ENCODE data around the gene ADAMTS5.

DNA sequence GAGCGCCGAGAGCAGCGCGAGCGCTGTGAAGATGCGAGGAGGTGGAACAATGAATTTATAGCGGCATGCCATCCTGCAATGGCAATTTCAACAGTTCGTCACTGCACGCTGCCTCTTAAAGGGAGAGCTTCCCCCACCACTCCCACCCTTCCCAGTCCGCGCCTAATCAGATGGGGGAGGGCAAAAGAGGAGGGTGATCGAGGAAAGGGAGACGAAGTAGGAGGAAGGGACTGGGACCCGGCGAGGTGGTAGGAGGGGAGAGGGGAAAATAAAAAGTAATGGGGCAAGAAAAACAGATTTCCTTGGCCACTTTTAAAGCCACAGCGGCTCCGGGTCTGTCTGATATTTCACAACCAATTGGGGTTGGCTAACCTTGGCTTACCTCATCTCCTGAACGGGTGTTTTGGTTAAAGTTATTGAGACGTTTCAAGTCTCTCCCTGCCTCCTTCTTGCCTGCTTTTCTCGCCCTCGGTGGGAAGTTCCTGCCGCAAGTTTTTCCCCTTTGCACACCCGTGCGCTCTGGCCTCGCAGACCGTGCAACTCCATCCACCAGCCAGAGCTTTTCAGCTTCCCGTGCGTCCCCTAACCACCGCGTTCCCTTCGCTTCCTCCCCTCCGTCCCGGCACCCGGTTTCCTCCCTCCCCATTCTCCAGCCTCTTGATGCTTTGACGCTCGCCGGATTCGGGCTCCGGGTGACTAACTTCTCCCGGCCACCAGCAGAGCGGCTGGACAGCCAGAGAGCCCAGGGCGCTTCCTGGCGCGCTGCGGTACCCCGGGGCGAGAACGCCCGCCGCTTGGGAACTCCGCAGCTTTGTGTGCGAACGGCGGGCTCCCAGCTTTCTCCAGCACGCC, at the start of gene ADAMTS5:
- TF ChIP-seq CTCF (IDR thresholded peaks at IDR 0.05) (no peak), POLR2AphosphoS5 (IDR thresholded peaks at IDR 0.05; ENCODE audit: low read depth, low read length) (no peak), REST (IDR thresholded peaks at IDR 0.05; ENCODE audit: insufficient read depth in 1 of 2, low read depth in 2 of 2, low read length in 1 of 2) (no peak)
